Measurements from ENCODE around the gene SERPINF2.
"Not testable (repeated sequence)": the region's sequence is repeated elsewhere in the genome, so short reads cannot be mapped to it uniquely, and the experiment has no call there.

Gene SERPINF2

GRCh38 chr17:1742371-1743087, at the start of gene SERPINF2:
Gene SERPINF2, plus strand, starts transcription at chr17:1742871. Its CDS starts 2,125 bp downstream, at chr17:1744996.
- no peak for DNase-seq

GRCh38 chr17:1693339-1693738, 49.3 kb upstream of the SERPINF2 start:
- no peak for DNase-seq

- DNase-seq, result no peak
These were observed 47.3 kb upstream of the SERPINF2 start for GRCh38 chr17:1695365-1695764.

- DNase-seq, result no peak
These were observed 45.0 kb upstream of the SERPINF2 start for GRCh38 chr17:1697681-1698080.

GRCh38 chr17:1699891-1700290, 42.8 kb upstream of the SERPINF2 start:
- not testable (repeated sequence) for DNase-seq

- no peak for DNase-seq
These were observed 39.6 kb upstream of the SERPINF2 start for GRCh38 chr17:1703063-1703462.

GRCh38 chr17:1705004-1705403, 37.7 kb upstream of the SERPINF2 start:
- DNase-seq, result no peak

- DNase-seq, result no peak
These were observed 35.6 kb upstream of the SERPINF2 start for GRCh38 chr17:1707107-1707506.

GRCh38 chr17:1708791-1709346, 33.8 kb upstream of the SERPINF2 start:
- DNase-seq, result not testable (repeated sequence)

- no peak for DNase-seq
These were observed 33.2 kb upstream of the SERPINF2 start for GRCh38 chr17:1709403-1709951.

- peak; percentile 30 for DNase-seq
These were observed 32.5 kb upstream of the SERPINF2 start, which contains the start of gene TLCD2 for GRCh38 chr17:1709971-1710806. Gene TLCD2, minus strand, starts transcription at chr17:1710377. Its CDS starts 135 bp downstream, at chr17:1710242.

GRCh38 chr17:1710807-1711553, 31.7 kb upstream of the SERPINF2 start:
- DNase-seq, result peak; percentile 30

GRCh38 chr17:1711804-1712203, 30.9 kb upstream of the SERPINF2 start:
- DNase-seq, result no peak

- DNase-seq, result no peak
These were observed 30.4 kb upstream of the SERPINF2 start for GRCh38 chr17:1712271-1712670.

- no peak for DNase-seq
These were observed 29.4 kb upstream of the SERPINF2 start for GRCh38 chr17:1713160-1713877.

GRCh38 chr17:1713878-1714426, 28.7 kb upstream of the SERPINF2 start:
- no peak for DNase-seq

- DNase-seq, result peak; percentile 45
These were observed 28.2 kb upstream of the SERPINF2 start for GRCh38 chr17:1714427-1714979.

- DNase-seq, result peak; percentile 64
These were observed 27.5 kb upstream of the SERPINF2 start for GRCh38 chr17:1714980-1715802.

- DNase-seq, result no peak
These were observed 26.9 kb upstream of the SERPINF2 start for GRCh38 chr17:1715803-1716075.
